ENCODE measurements around the gene POGZ.

The POGZ gene

DNA sequence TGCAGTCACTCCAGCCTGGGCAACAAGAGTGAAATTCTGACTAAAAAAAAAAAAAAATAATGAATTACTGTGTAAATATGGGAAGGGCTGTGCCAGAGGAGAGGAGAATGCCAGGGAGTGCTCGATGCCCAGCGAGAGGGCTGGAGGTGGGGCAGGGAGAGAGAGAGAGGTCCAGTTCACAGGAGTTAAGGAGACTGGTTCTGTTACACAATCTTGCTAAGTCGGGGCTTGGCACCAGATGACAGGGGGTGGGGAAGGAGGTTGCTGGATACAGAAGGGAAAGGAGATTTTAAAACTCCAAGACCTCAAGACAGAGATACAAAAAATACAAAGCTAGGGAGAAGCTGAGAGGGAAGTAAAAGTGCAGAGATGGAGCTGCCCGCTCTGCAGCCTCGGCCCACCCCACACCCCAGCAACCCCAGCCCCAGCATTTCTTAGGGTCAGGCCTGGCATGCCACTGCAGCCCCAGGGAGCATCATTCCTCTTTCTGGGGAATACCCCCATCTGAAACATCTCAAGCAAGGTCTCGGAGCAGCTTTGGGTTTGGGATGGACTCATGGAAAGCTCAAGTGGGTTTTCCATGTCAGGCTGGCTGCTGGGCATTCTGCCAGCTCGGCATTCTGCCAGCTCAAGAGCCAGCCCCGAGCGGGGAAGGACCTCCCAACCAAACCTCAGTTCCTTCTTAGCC, 87.8 kb downstream of the POGZ start:
- DNase-seq (ENCODE audit: low read depth): no peak

DNA sequence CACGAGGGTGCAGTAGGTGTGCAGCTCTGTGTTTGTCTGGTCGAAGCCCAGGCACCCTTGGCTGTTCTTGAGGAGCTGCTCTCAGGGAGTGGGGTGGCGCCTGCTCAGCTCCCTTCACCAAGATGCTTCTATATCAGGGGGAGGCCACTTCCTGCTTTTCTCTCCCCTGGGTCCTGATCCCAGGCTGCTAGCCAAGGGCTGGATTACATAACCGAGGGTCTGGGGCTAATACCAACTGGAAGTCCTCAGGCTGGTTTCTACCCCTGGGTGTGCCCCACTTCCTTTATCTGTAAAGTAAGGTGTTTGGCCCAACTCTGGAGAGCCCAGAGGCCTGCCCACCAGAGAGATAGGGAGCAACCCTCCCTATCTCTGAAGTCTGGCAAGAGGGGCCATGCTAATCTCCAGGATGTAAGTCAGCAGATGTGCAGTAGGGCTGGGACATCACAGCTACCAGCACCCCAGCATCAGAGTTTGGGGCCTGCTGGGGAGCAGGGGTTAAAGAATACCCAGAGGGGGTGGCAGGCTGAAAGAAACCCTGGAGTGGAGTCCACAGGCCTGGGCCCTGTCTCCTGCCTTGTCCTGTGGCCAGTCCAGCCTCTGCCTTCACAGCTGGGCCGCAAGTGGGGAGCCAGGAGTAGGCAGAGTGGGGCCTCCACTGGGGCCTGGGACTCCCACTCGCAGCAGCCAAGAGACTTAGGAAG, 88.9 kb downstream of the POGZ start:
- no peak for DNase-seq (ENCODE audit: low read depth)

GRCh38 chr1:151369621-151370048, 89.7 kb downstream of the POGZ start:
- no peak for DNase-seq (ENCODE audit: low read depth)

DNA sequence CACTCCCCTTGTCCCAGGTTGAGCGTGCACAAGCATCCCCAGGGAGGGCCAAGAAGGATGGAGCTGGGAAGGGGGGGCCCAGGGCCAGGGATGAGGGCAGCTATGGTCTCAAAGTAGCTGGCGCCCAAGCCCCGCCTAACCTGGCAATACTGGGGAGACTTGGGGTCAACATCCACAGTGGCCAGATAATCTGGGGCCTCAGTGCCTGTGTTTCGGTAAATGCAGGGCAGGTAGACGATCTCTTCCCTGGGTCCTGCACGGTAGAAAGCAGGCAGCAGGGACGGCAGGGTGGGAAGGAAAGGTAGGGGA, 90.0 kb downstream of the POGZ start:
- DNase-seq (ENCODE audit: low read depth): no peak

DNA sequence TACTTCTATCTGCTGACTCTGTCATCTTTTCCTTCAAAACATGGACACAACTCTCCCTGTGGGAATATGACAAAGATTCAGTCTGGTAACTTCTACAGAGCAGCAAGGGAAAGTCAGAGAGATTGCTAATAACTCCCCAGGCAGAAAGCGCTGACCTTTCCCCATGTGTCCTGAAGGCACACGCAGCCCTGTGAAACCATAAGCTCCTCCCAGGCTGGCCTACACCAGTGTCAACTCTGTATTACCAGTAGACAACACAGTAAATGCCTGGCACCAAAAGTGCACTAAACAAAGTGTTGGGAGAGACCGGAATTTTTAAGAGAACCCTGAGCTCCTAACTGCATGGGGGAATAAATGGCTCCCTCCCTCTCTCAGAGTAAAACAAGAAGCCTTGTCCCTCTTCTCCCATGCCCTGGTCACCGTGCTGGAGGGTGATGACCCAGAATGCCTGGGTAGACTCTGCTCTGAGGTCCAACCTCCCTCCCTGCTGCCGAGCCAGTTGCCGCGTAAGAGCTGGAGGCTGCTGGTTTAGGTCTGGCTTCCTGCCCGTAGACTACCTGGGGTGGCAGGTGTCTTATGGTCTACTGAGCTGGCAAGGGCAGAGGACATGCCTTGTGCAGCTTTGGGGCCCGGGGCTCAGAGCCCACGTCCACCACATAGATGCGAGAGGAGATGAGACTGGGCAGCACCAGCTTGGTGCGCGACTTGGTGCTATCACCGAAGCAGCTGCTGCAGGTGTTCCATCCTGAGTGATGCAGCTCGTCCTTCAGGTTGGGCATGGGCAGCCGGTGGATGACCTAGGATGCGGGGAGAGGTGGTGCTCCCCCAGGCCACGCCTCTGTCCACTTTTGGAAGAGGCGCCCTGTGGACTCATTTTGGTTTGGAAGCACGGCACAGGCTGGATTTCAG, 90.6 kb downstream of the POGZ start:
- no peak for DNase-seq (ENCODE audit: low read depth)

DNA sequence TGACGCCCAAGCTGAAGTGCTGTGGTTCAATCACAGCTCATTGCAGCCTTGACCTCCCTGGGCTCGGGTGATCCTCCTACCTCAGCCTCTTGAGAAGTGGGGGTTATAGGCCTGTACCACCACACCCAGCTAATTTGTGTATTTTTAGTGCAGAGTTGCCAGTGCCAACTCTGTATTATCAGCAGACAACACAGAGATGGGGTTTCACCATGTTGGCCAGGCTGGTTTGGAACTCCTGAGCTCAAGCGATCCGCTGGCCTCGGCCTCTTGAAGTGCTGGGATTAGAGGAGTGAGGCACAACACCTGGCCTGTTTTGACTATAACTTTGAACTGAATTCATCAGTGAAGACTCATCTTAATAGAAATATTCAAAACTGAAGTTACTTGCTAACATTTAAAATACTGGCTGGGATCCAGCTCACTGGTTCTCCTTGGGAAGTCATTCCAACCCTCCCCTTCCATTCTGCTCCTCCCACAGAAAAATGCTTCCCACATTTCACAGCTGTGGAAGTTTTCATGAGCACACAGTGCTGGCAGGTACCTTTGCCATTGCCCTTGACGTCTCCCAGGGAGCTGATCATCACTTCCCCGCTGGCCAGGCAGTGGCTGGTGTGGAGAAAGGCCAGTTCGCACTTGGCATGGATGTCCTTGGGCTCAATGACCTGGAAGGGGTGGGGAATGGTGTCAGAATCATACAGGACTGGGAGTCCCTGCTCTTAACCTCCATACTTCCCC, 91.5 kb downstream of the POGZ start:
- no peak for DNase-seq (ENCODE audit: low read depth)

DNA sequence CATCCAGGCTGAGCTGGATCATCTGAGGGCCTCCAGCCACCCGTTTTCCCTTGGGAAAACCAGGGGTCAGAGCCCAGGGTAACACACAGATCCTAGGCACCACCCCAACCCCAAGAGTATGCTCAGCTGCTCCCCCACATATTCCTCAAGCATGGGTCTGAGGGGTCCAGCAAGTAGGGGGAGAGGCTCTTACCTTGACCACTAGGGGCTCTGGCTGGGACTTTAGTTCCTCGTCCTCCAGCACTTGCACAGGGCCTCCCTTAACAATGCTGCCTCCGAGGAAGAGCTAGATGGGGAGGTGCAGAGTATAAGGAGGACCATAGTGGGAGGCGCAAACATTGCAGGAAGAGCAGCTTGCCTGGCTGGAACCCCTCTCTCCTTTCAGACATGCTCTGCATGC, 94.3 kb downstream of the POGZ start:
- no peak for DNase-seq (ENCODE audit: low read depth)

DNA sequence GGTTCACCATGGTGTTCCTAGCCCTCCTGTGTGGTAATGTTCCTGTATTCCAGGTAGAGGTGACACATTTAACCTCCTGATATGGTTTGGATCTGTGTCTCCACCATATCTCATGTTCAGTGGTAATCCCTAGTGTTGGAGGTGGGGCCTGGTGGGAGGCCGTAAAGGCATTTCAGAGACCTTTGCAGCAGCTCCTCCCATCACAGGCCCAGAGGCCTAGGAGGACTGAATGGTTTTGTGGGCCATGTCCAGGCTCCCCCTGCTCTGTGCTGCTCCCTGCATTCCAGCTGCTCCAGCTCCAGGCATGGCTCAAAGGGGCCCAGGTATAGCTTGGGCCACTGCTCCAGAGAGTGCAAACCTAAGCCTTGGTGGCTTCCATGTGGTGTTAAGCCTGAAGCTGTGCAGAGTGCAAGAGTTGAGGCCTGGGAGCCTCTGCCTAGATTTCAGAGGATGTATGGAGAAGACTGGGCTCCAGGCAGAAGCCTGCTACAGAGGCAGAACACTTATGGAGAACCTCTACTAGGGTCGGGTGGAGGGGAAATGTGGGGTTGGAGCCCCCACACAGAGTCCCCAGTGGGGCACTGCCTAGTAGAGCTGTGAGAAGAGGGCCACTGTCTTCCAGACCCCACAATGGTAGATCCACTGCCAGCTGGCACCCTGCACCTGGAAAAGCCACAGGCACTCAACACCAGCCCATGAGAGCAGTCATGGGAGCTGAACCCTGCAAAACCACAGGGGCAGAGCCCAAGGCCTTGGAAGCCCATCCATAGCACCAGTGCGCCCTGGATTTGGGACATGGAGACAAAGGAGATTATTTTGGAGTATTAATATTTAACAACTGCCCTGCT, 96.8 kb downstream of the POGZ start:
- DNase-seq (ENCODE audit: low read depth): no peak

- no peak for DNase-seq (ENCODE audit: low read depth)
Observed at GRCh38 chr1:151361883-151362282, 97.4 kb downstream of the POGZ start.

DNA sequence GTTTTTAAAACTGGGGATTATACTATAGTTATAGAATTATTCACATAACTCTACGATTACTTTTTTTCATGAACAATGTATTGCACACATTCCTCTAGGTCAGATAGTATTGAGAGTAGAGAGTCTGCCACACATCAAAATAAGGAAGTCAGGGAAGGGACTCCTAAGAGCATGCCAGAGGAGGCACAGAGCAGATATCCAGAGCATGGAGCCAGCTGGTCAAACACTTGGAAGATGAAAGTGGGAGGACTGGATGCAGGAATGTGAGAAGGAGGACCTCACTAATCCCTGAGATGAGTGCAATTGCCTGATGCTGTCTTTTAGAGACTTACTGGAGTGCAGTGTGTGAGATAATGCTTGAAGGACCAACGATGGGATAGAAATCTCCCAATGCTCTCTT, 102.6 kb downstream of the POGZ start:
- DNase-seq (ENCODE audit: low read depth): no peak

Measured in stimulated activated CD4-positive, alpha-beta T cell treated with anti-CD3 and anti-CD28 coated beads, Interleukin-2, amount 100 ng/mL, for 4 hours (primary cell).